Peyer's patch (tissue), 4 donors: Measurements from ENCODE around the gene MAP2.

ENCODE experiments used
- POLR2A ChIP-seq, 2 donors: fragments of 450-650 bp; IDR thresholded peaks; one replicate each; pipeline ENCODE4 v1.5.1; 2017; ENCODE audit warnings: antibody characterized with exemption in 2 of 2, mild to moderate bottlenecking in 2 of 2, moderate library complexity in 2 of 2
- TF ChIP-seq, protein P1 (sequence below), 6 experiments: fragments of 450-650 bp in 4 of 6; fragments of 200-600 bp in 2 of 6; sonication (generic) in 1 of 6; IDR thresholded peaks; one replicate each; pipeline ENCODE4 v1.5.1; 2017 to 2019; ENCODE audit warnings: antibody characterized with exemption in 6 of 6, mild to moderate bottlenecking in 3 of 6, moderate library complexity in 1 of 6

DNA sequence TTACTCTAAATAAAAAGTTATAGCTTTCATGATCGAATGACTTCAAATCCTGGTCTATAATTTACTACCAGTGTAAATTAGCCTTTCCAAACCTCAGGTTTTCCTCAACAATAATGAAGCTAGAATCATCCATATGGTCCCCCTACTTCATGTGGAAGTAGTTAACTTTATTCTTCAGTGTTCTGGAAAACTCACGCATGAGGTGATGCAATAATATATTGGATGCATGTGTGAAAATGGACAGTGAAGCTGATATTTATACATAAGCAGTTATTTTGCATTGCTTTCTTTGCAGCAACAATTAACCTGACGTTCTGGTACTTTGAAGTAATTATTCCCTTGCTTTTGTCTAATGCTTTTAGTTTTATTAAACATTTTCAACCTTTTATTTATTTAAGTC, 329.2 kb downstream of the MAP2 start:
- no peak for TF ChIP-seq POLR2A (IDR thresholded peaks at IDR 0.05)
- TF ChIP-seq, protein P1, sequence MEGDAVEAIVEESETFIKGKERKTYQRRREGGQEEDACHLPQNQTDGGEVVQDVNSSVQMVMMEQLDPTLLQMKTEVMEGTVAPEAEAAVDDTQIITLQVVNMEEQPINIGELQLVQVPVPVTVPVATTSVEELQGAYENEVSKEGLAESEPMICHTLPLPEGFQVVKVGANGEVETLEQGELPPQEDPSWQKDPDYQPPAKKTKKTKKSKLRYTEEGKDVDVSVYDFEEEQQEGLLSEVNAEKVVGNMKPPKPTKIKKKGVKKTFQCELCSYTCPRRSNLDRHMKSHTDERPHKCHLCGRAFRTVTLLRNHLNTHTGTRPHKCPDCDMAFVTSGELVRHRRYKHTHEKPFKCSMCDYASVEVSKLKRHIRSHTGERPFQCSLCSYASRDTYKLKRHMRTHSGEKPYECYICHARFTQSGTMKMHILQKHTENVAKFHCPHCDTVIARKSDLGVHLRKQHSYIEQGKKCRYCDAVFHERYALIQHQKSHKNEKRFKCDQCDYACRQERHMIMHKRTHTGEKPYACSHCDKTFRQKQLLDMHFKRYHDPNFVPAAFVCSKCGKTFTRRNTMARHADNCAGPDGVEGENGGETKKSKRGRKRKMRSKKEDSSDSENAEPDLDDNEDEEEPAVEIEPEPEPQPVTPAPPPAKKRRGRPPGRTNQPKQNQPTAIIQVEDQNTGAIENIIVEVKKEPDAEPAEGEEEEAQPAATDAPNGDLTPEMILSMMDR (IDR thresholded peaks at IDR 0.05): no peak
